H1 (cell line): Measurements from ENCODE around the gene CHPF. TPM values are rescaled to one million over a fixed set of nuclear protein-coding genes. Genes with fewer than 3 reads are reported as not detected.
A peak's percentile ranks its signal among the peaks of the same experiment; 100 is the strongest.

Experiments used
- CTCF ChIA-PET: fragments of 300-600 bp; sonication (Branson Sonifier 250); formaldehyde crosslinking; loops from one replicate; lab custom pipeline; 2021; ENCODE audit not compliant: partially characterized antibody; lab: Charles Lee
- POLR2A ChIA-PET: fragments of 300-600 bp; sonication (Branson Sonifier 250); formaldehyde crosslinking; loops from one replicate; lab custom pipeline; 2021; ENCODE audit warnings: inconsistent platforms; ENCODE audit not compliant: partially characterized antibody; lab: Charles Lee
- DNase-seq, 2 experiments: peaks; one replicate each; pipeline versions ENCODE4 v3.0.0 to v3.0.0-alpha.2; 2010 to 2022; ENCODE audit warnings: low spot score in 2 of 2, low read depth in 1 of 2, mixed read lengths in 1 of 2
- FAIRE-seq: peaks from 2 replicates; lab custom pipeline; 2011; peaks lifted over from hg19 to GRCh38; lab: Jason Lieb, UNC
- H2AFZ ChIP-seq: 2 replicates; pipeline ENCODE4 v1.8.1; 2012; ENCODE audit warnings: low read length, inconsistent platforms
- H2AK5ac ChIP-seq: 2 replicates; pipeline ENCODE4 v1.6.1; 2013; ENCODE audit warnings: low read depth, low read length
- H2BK120ac ChIP-seq: replicated peaks from 2 replicates; pipeline ENCODE3; 2013; ENCODE audit warnings: low read depth, low read length, inconsistent platforms
- H2BK12ac ChIP-seq: 2 replicates; pipeline ENCODE4 v1.6.1; 2013; ENCODE audit warnings: low read depth, low read length
- H2BK15ac ChIP-seq: 2 replicates; pipeline ENCODE4 v1.6.1; 2013; ENCODE audit warnings: low read length
- H2BK20ac ChIP-seq: 2 replicates; pipeline ENCODE4 v1.6.1; 2013; ENCODE audit warnings: low read length
- H2BK5ac ChIP-seq: 2 replicates; pipeline ENCODE4 v1.6.1; 2013; ENCODE audit warnings: low read depth, low read length
- H3K14ac ChIP-seq: 2 replicates; pipeline ENCODE4 v1.6.1; 2013; ENCODE audit warnings: inconsistent platforms; ENCODE audit not compliant: insufficient read length
- H3K18ac ChIP-seq: 2 replicates; pipeline ENCODE4 v1.6.1; 2013; ENCODE audit warnings: low read length; ENCODE audit errors: extremely low read depth
- H3K23ac ChIP-seq: 2 replicates; pipeline ENCODE4 v1.6.1; 2013; ENCODE audit warnings: inconsistent platforms; ENCODE audit not compliant: insufficient read length
- H3K23me2 ChIP-seq: 2 replicates; pipeline ENCODE4 v1.6.1; 2013; ENCODE audit warnings: low read depth, low read length
- H3K27ac ChIP-seq: 2 replicates; pipeline ENCODE4 v1.6.1; 2011; ENCODE audit warnings: low read depth, low read length, inconsistent platforms
- H3K27me3 ChIP-seq, 4 experiments: replicated peaks in 1 of 4; 1 replicate in 1 of 4; 2 replicates in 3 of 4; pipeline versions ENCODE4 v1.6.1 to v1.8.1; 2011 to 2013; ENCODE audit warnings: low read length in 3 of 4, mild to moderate bottlenecking in 3 of 4, inconsistent platforms in 2 of 4, mixed read lengths in 2 of 4, moderate library complexity in 1 of 4; ENCODE audit not compliant: control insufficient read depth in 3 of 4, insufficient read depth in 3 of 4; ENCODE audit errors: extremely low read depth in 1 of 4
- H3K36me3 ChIP-seq, 4 experiments: 2 replicates each; pipeline versions ENCODE4 v1.6.1 to v1.8.1; 2011 to 2013; ENCODE audit warnings: mild to moderate bottlenecking in 4 of 4, low read length in 3 of 4, moderate library complexity in 2 of 4, control low read depth in 1 of 4, inconsistent platforms in 1 of 4; ENCODE audit not compliant: insufficient read depth in 4 of 4, control insufficient read depth in 2 of 4
- H3K4ac ChIP-seq: replicated peaks from 2 replicates; pipeline ENCODE3; 2013; ENCODE audit warnings: low read length, low read depth, mixed read lengths, inconsistent platforms; ENCODE audit not compliant: insufficient read length
- H3K4me1 ChIP-seq, 4 experiments: replicated peaks in 1 of 4; 1 replicate in 1 of 4; 2 replicates in 3 of 4; pipeline versions ENCODE4 v1.6.1 to v1.8.1; 2011 to 2013; ENCODE audit warnings: low read length in 3 of 4, inconsistent platforms in 2 of 4, mixed read lengths in 1 of 4; ENCODE audit not compliant: insufficient read depth in 4 of 4, control insufficient read depth in 3 of 4
- H3K4me2 ChIP-seq, 2 experiments: 2 replicates each; pipeline versions ENCODE4 v1.6.1 to v1.8.1; 2011 to 2013; ENCODE audit warnings: low read depth in 2 of 2, low read length in 2 of 2, control low read depth in 1 of 2, inconsistent platforms in 1 of 2, mild to moderate bottlenecking in 1 of 2; ENCODE audit not compliant: insufficient read depth in 1 of 2
- H3K4me3 ChIP-seq, 4 experiments: fragments of 200-600, 300-600 bp in 1 of 4; sonication (generic), shearing (Covaris generic), sonication (Bioruptor Twin) in 1 of 4; 2 replicates each; pipeline versions ENCODE4 v1.5.1 to v1.8.1; 2011 to 2016; ENCODE audit warnings: low read length in 4 of 4, low read depth in 3 of 4, control low read depth in 2 of 4, inconsistent platforms in 2 of 4, mild to moderate bottlenecking in 2 of 4, mixed read lengths in 1 of 4, moderate library complexity in 1 of 4; ENCODE audit not compliant: insufficient read depth in 2 of 4; ENCODE audit errors: extremely low read depth in 1 of 4
- H3K56ac ChIP-seq: replicated peaks from 2 replicates; pipeline ENCODE3; 2013; ENCODE audit warnings: low read depth, mild to moderate bottlenecking, mixed read lengths, low read length, inconsistent platforms; ENCODE audit not compliant: insufficient read length
- H3K79me1 ChIP-seq: 2 replicates; pipeline ENCODE4 v1.6.1; 2013; ENCODE audit warnings: low read depth, low read length, control low read depth
- H3K79me2 ChIP-seq, 2 experiments: 2 replicates each; pipeline versions ENCODE4 v1.6.1 to v1.8.1; 2012 to 2013; ENCODE audit warnings: low read length in 2 of 2, mild to moderate bottlenecking in 2 of 2, inconsistent platforms in 1 of 2; ENCODE audit not compliant: insufficient read depth in 2 of 2, control insufficient read depth in 1 of 2
- H3K9ac ChIP-seq, 4 experiments: replicated peaks in 1 of 4; 1 replicate in 1 of 4; 2 replicates in 3 of 4; pipeline versions ENCODE4 v1.6.1 to v1.8.1; 2011 to 2013; ENCODE audit warnings: low read depth in 3 of 4, low read length in 3 of 4, control low read depth in 2 of 4, mild to moderate bottlenecking in 2 of 4, moderate library complexity in 2 of 4, inconsistent platforms in 1 of 4; ENCODE audit errors: extremely low read depth in 1 of 4
- H3K9me3 ChIP-seq, 2 experiments: 2 replicates each; pipeline versions ENCODE4 v1.6.1 to v1.8.1; 2012 to 2013; ENCODE audit warnings: mild to moderate bottlenecking in 2 of 2, moderate library complexity in 2 of 2, control low read depth in 1 of 2, inconsistent platforms in 1 of 2, low read depth in 1 of 2, low read length in 1 of 2, mixed read lengths in 1 of 2; ENCODE audit not compliant: insufficient read depth in 2 of 2
- H4K20me1 ChIP-seq, 2 experiments: replicated peaks in 1 of 2; 2 replicates each; pipeline versions ENCODE3 to v1.8.1; 2011 to 2013; ENCODE audit warnings: inconsistent platforms in 2 of 2, low read length in 2 of 2, mild to moderate bottlenecking in 1 of 2; ENCODE audit not compliant: insufficient read depth in 2 of 2, control insufficient read depth in 1 of 2
- H4K5ac ChIP-seq: 2 replicates; pipeline ENCODE4 v1.6.1; 2013; ENCODE audit warnings: low read length, low read depth, mixed read lengths, inconsistent platforms; ENCODE audit not compliant: insufficient read length
- H4K8ac ChIP-seq: 2 replicates; pipeline ENCODE4 v1.8.0; 2013; ENCODE audit warnings: mild to moderate bottlenecking, moderate library complexity, low read length, inconsistent platforms; ENCODE audit not compliant: insufficient read depth; ENCODE audit errors: extremely low read depth
- H4K91ac ChIP-seq: replicated peaks from 2 replicates; pipeline ENCODE3; 2013; ENCODE audit warnings: low read length, mixed read lengths, inconsistent platforms; ENCODE audit not compliant: insufficient read length
- E2F6 ChIP-seq: IDR thresholded peaks from 2 replicates; pipeline ENCODE4 v1.6.1; 2012; ENCODE audit warnings: inconsistent platforms
- GABPA ChIP-seq: IDR thresholded peaks from 2 replicates; pipeline ENCODE4 v1.6.1; 2011; ENCODE audit warnings: mild to moderate bottlenecking, low read length, moderate library complexity, borderline replicate concordance; ENCODE audit not compliant: insufficient read depth
- HDAC6 ChIP-seq: IDR thresholded peaks from one replicate; pipeline ENCODE4 v1.7.1; 2012; ENCODE audit warnings: low read depth, mild to moderate bottlenecking, inconsistent platforms, low read length, moderate library complexity
- RAD21 ChIP-seq, 2 experiments: IDR thresholded peaks in 1 of 2; conservative IDR thresholded peaks in 1 of 2; 2 replicates each; pipeline ENCODE4 v1.6.1; 2011; ENCODE audit warnings: low read depth in 2 of 2, low read length in 2 of 2, improper control_type of control experiment in 1 of 2, inconsistent platforms in 1 of 2, mild to moderate bottlenecking in 1 of 2, moderate library complexity in 1 of 2
- SAP30 ChIP-seq: fragments of 300-600 bp; sonication (generic); IDR thresholded peaks from 2 replicates; pipeline ENCODE4 v1.7.1; 2012; ENCODE audit warnings: low read length, moderate library complexity, mild to moderate bottlenecking, inconsistent platforms; ENCODE audit not compliant: insufficient read depth, insufficient replicate concordance
- SIRT6 ChIP-seq: IDR thresholded peaks from one replicate; pipeline ENCODE4 v1.7.1; 2012; ENCODE audit warnings: low read length, inconsistent platforms
- SP4 ChIP-seq: IDR thresholded peaks from 2 replicates; pipeline ENCODE4 v1.6.1; 2012; ENCODE audit warnings: low read length, inconsistent platforms
- WGBS, 2 experiments: shearing (Covaris generic) in 1 of 2; methylation state at CpG; one replicate each; pipeline versions ENCODE4 v1.1.6 to v1.1.7; 2013 to 2015; ENCODE audit warnings: low lambda C conversion rate in 2 of 2, mixed read lengths in 2 of 2, inconsistent platforms in 1 of 2, low coverage in 1 of 2, missing lambda C conversion rate in 1 of 2; ENCODE audit not compliant: insufficient replicate concordance in 2 of 2, insufficient coverage in 1 of 2, insufficient read length in 1 of 2; ENCODE audit errors: extremely low coverage in 1 of 2, missing lambda C conversion rate in 1 of 2; 5-methylcytosine and 5-hydroxymethylcytosine counted together
- polyA plus RNA-seq, 7 experiments: library from polyadenylated mRNA; depleted of rRNA in 3 of 7; stranded (reverse) in 5 of 7; unstranded in 2 of 7; fragments of >200 nt in 5 of 7; fragments of 200-250 nt in 2 of 7; gene quantifications; 1 replicate in 5 of 7; 2 replicates in 1 of 7; 4 replicates in 1 of 7; pipeline versions ENCODE4 v1.2.1 to v1.2.3, GENCODE V29; 2011 to 2013; ENCODE audit warnings: missing spikeins in 2 of 7, mixed read lengths in 2 of 7
- total RNA-seq: library from RNA; stranded (reverse); fragmentation: NEBNext Ultra II Directional; extraction: Animal tissue kit (Norgen Biotek cat#: 25700); gene quantifications from 2 replicates; pipeline ENCODE4 v1.2.1, GENCODE V29; 2021
- TF ChIP-seq, protein P1 (sequence below), 3 experiments: IDR thresholded peaks; 1 replicate in 2 of 3; 2 replicates in 1 of 3; pipeline versions ENCODE4 v1.5.1 to v1.6.1; 2011; ENCODE audit warnings: low read length in 3 of 3, mild to moderate bottlenecking in 3 of 3, inconsistent platforms in 2 of 3, low read depth in 1 of 3, moderate library complexity in 1 of 3; ENCODE audit not compliant: insufficient read depth in 1 of 3; ENCODE audit errors: control extremely low read depth in 1 of 3

Gene CHPF
- total and polyA plus RNA-seq, 2 of the 8 experiments (the other 6 are each of a cell fraction or from before 2014, with no cell fraction given), result 62.9 to 67.3 TPM

- Histone ChIP-seq H3K27me3 (peaks cover 0 to 4% (median 0%) of the 10 kb centered on the region in 4 experiments; a peak in 2 of 7 replicates), H3K4me3 (peak overlapping the region; percentile 52 to 90 (median 64); a peak in 7 of 8 replicates), H3K14ac (no peak overlapping the region), H3K9ac (peak overlapping the region in 3 of 4 experiments; percentile 39 to 78 (median 48); a peak in 4 of 7 replicates), H2AK5ac (no peak overlapping the region), H2BK12ac (no peak overlapping the region), H3K79me2 (peaks cover 0 to 6% of the 10 kb centered on the region in 2 experiments; a peak in 1 of 4 replicates), H4K91ac (no peak overlapping the region), H3K23ac (no peak overlapping the region), H2BK120ac (no peak overlapping the region), H3K4me2 (peak overlapping the region; percentile 62 to 90), H3K56ac (no peak overlapping the region), H3K36me3 (peaks cover 4 to 16% (median 9%) of the 10 kb centered on the region in 4 experiments; a peak in 6 of 8 replicates), H2BK5ac (no peak overlapping the region), H3K4me1 (peaks cover 2 to 13% (median 7%) of the 10 kb centered on the region in 4 experiments; a peak in 6 of 7 replicates), H2AFZ (no peak overlapping the region), H4K20me1 (peaks cover 14 to 23% of the 10 kb centered on the region in 2 experiments), H3K9me3 (no peaks in the 10 kb centered on the region), H2BK20ac (no peak overlapping the region), H4K8ac (peak overlapping the region; percentile 73), H3K79me1 (peaks cover 4% of the 10 kb centered on the region; the same call in 1 of the 2 replicates), H3K18ac (no peak overlapping the region), H4K5ac (no peak overlapping the region), H3K4ac (no peak overlapping the region), H2BK15ac (no peak overlapping the region), H3K27ac (no peak overlapping the region), H3K23me2 (peaks cover 14% of the 10 kb centered on the region; the same call in 1 of the 2 replicates)
- FAIRE-seq (no peak), DNase-seq (no peak)
- WGBS, 2 experiments, result 63% methylated on average over 9 of the region's 9 CpGs; no CpG with 5 or more reads in 1 of the 2 experiments
- ChIA-PET CTCF (interaction anchor here (0.8 to 113.1 kb wide), 11 partner anchors 15 to 145 kb away, joined by 3 to 7248 read pairs (median 4); partner anchors contain the start of genes DES, GMPPA, INHA and OBSL1), POLR2A (interaction anchor here (0.9 to 3.3 kb wide), 13 partner anchors 9 to 106 kb away, joined by 3 to 44 read pairs (median 5); partner anchors contain the start of genes INHA, OBSL1 and STK11IP)
- TF ChIP-seq RAD21 (IDR thresholded peaks at IDR 0.05 in 1 of 2, conservative IDR thresholded peaks at IDR 0.05 in 1 of 2; ENCODE audit: low read depth in 2 of 2, low read length in 2 of 2), result no peak
- no peak for TF ChIP-seq GABPA
- TF ChIP-seq HDAC6, result no peak
- no peak for TF ChIP-seq E2F6
- no peak for TF ChIP-seq SAP30
- no peak for TF ChIP-seq SIRT6
- no peak for TF ChIP-seq SP4
- TF ChIP-seq, protein P1, sequence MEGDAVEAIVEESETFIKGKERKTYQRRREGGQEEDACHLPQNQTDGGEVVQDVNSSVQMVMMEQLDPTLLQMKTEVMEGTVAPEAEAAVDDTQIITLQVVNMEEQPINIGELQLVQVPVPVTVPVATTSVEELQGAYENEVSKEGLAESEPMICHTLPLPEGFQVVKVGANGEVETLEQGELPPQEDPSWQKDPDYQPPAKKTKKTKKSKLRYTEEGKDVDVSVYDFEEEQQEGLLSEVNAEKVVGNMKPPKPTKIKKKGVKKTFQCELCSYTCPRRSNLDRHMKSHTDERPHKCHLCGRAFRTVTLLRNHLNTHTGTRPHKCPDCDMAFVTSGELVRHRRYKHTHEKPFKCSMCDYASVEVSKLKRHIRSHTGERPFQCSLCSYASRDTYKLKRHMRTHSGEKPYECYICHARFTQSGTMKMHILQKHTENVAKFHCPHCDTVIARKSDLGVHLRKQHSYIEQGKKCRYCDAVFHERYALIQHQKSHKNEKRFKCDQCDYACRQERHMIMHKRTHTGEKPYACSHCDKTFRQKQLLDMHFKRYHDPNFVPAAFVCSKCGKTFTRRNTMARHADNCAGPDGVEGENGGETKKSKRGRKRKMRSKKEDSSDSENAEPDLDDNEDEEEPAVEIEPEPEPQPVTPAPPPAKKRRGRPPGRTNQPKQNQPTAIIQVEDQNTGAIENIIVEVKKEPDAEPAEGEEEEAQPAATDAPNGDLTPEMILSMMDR (IDR thresholded peaks at IDR 0.05; ENCODE audit: control extremely low read depth in 1 of 3, insufficient read depth in 1 of 3, low read depth in 1 of 3, low read length in 3 of 3), result no peak
Measured at GRCh38 chr2:219544567-219544966, 958 bp upstream of the CHPF start.
